GM13977 (cell line): ENCODE measurements around the gene PIGS.

ENCODE experiments used
- DNase-seq: peaks from one replicate; pipeline ENCODE4 v3.0.0; 2012; ENCODE audit warnings: low spot score
- in situ Hi-C: fragments of 300-500 bp; cut with MboI; formaldehyde crosslinking; loops from one replicate; pipeline ENCODE4 v1.12.0; 2022; ENCODE audit warnings: low sequenced_read_pairs, low pct_unique_long_range_greater_than_20kb, mixed read lengths, inconsistent platforms; ENCODE audit not compliant: unreplicated experiment
- TF ChIP-seq, protein P1 (sequence below): IDR thresholded peaks from 2 replicates; pipeline ENCODE4 v1.5.1; 2012; ENCODE audit warnings: mild to moderate bottlenecking, control low read depth; ENCODE audit not compliant: insufficient read depth; ENCODE audit errors: extremely low read depth, missing control alignments

Gene PIGS

DNA sequence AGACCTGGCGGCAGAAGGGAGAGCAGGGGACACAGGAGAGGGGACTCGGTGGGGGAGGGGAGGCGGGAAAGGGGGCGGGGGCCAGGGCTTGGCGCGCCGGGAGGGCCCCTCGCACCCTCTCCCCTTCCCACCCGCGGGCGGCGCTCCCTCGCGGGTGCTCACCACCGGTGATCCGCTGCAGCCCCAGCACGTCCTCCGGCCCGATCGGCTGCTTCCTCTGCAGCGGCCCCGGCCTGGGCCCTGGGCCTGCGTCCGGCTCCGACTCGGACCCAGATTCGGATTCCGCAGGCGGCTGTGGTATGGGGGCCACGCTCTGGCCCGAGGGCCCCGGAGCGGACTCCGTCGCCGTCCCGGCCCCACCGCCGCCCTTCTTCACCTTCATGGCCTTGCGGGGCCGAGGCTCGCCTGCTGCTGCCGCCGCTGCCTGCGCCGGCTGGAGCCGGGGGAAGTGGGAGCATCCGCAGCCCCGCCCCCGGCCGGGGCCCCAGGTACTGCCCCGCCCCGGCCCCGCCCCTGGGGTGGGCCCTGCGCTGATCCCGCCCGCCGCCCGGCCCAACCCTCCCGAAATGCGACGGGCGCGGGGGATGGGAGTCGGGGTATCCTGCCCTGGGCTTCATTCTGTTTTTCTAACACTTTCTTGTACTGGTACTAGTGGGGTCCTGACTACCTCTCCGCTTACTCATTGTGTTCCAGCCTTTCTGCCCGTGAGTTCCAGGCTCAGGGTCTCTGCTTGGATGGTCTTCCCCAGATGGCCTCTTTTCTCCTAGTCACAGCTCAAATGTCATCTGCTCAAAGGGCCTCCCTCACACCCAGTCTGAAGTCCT is 18.9 kb downstream of the PIGS start, which contains the start of gene UNC119:
Gene UNC119, minus strand, starts transcription at position 449 of the 824 bp plus-strand sequence. Its CDS starts 67 bp downstream, at position 382.
- TF ChIP-seq, protein P1, sequence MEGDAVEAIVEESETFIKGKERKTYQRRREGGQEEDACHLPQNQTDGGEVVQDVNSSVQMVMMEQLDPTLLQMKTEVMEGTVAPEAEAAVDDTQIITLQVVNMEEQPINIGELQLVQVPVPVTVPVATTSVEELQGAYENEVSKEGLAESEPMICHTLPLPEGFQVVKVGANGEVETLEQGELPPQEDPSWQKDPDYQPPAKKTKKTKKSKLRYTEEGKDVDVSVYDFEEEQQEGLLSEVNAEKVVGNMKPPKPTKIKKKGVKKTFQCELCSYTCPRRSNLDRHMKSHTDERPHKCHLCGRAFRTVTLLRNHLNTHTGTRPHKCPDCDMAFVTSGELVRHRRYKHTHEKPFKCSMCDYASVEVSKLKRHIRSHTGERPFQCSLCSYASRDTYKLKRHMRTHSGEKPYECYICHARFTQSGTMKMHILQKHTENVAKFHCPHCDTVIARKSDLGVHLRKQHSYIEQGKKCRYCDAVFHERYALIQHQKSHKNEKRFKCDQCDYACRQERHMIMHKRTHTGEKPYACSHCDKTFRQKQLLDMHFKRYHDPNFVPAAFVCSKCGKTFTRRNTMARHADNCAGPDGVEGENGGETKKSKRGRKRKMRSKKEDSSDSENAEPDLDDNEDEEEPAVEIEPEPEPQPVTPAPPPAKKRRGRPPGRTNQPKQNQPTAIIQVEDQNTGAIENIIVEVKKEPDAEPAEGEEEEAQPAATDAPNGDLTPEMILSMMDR: peak; percentile 10
- in situ Hi-C loops: loop anchor here (10.0 kb wide), 1 partner anchor 52 kb away; no protein-coding TSS in a partner anchor
- DNase-seq: peak; percentile 94

DNA sequence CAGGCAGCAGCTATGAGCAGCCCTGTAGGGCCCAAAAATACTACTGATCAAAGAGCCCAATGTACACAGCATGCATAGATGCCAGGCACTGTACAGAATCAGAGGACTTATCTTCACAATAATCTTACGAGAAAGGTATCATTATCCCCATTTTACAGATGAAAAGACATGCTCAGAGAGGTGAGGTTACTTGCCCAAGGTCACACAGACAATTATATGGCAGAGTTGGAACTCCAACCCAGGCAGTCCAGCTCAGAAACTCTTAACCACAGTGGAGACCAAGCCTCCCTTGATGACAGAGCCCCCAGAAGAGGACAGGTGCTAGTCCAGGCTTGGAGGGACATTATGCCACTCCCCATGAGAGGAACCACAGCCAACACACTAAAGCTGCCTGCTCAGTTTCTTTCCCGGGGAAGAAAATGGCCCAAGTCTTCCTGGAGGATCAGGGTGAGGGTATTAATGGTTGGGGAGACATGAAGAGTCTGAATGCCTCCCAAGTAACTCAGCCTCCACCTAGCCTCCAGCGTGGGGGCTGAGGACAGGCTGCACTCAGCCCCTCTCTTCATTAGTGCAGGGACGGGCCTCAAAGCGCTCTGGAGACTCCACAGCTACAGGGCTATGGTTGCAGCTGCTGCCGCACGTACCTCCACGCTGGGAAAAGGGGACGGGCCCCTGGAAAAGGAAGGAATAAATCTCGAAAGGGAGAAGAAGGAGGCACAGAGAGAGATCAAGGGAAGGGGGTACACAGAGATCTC is 19.7 kb downstream of the PIGS start:
- in situ Hi-C loops: loop anchor here (10.0 kb wide), 1 partner anchor 53 kb away; no protein-coding TSS in a partner anchor
- peak; percentile 52 for DNase-seq
- TF ChIP-seq, protein P1: no peak

DNA sequence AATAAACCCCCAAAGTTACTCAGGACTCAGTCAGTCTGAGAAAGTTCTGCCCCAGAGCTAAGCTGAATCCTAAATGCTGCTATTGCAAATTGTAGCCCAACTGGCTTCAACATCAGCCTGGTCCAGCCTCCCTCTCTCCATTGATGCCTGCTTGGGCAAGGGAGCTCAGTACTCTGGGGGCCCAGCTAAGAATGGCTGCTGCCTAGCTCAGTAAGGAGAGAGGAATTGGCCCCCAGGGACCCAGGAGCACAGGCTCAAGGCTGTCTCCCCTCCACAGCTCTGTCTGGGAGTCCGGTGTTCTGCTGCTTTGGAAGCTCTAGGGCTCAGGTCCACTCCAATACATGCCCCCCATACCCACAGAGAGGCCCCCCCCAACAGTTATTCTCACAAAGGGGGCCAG is 20.5 kb downstream of the PIGS start:
- TF ChIP-seq, protein P1: no peak

DNA sequence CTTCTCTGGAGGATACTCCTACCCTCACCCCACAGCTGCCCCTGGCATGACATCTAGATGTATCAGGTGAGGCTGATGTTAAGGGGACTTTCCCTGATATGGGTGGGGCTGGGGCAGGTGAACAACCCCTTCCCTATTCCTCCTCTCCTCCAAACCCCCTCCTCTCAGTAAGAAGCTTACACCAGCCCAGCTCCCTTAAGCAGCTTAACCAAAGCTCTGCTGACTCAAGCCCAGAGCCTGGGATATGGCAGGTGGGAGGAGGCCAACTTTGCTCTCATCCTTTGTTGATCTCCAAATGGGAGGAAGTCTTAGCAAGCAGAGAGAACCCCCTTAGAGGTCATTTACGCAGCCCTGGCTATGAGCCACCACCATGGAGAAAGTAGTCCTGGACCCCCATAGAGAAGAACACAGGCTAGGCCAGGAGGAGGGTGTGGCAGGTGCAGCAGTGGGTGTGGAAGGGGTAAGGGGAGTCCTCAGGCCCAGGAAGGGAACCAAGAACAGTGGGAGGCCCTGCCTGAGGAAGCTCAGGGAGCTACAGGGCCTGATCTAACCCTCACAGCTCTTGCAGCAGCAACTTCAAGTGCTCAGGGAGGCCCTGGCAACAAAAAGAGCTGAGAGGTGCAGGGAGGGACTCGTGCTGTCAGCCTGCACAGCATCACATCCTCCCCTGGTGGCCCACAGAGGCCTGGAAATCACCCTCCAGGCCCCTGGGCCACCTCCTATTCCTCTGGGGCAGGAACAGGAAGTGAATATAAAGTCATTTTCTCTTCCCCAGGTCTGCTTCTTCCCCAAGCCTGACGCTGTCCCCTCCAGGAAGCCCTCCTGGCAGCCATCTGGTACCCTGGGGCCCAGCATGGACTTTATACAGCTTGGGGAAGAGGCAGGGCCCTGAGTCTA is 21.8 kb downstream of the PIGS start:
- TF ChIP-seq, protein P1: no peak
- in situ Hi-C loops: loop anchor here (5.0 to 25.0 kb wide), 3 partner anchors 52 to 162 kb away; no protein-coding TSS in a partner anchor
- peak; percentile 83 for DNase-seq

More for the DNA sequence above, 20.5 kb downstream of the PIGS start:
- peak; percentile 26 for DNase-seq
- in situ Hi-C loops: loop anchor here (10.0 kb wide), 1 partner anchor 54 kb away; no protein-coding TSS in a partner anchor

DNA sequence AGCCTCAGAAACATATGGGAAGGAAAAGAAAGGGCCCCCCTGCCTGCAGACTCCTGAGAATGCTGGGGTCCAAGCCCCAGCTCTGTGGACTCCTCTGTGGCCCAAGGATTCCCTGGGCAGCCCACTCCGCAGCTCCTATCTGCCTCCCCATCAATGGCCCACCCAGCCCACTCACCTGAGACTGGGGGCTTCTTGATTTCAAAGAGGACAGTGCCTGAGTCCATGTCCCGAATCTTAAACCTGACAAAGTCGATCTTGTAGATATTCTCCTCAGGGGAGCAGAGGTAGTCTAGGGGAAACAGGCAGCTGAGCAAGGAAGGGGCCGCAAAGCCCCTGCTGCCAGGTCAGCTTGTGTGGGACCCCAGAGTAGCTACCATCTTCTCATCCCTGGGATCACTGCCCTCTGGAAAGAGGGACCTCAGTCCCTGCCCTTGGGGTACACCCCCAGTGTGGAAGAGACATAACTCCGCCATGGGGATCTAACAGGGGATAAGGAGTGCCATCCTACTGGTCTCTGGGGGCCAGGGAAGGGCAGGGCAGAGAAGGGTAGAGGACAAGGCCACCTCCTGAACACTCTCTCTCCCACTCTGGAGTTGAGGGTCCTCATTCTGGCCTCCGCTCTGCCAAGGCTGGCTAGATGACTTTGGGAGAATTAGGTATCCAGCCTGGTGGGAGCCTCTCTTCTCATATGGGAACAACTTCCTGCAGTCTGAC is 22.8 kb downstream of the PIGS start:
- TF ChIP-seq, protein P1: no peak
- in situ Hi-C loops: loop anchor here (5.0 to 25.0 kb wide), 2 partner anchors 51 to 161 kb away; no protein-coding TSS in a partner anchor
- no peak for DNase-seq
